Brain microvascular endothelial cell (primary cell): Measurements from ENCODE around the gene DEF6.

Experiments used
- DNase-seq: peaks from one replicate; pipeline ENCODE4 v3.0.0-alpha.2; 2020
- H3K27ac ChIP-seq: fragments of 250-450 bp; sonication (Bioruptor Pico); 2 replicates; pipeline ENCODE4 v1.5.1; 2020; ENCODE audit warnings: mild to moderate bottlenecking, moderate library complexity
- H3K27me3 ChIP-seq: fragments of 250-450 bp; sonication (Bioruptor Pico); replicated peaks from 2 replicates; pipeline ENCODE4 v1.5.1; 2020; ENCODE audit warnings: mild to moderate bottlenecking
- H3K36me3 ChIP-seq: fragments of 250-450 bp; sonication (Bioruptor Pico); replicated peaks from 2 replicates; pipeline ENCODE4 v1.5.1; 2020; ENCODE audit warnings: mild to moderate bottlenecking
- H3K4me3 ChIP-seq: 2 replicates; pipeline ENCODE4 v1.5.1; 2011; ENCODE audit warnings: low read depth, mild to moderate bottlenecking, control low read depth, low read length, moderate library complexity
- CTCF ChIP-seq: IDR thresholded peaks from 2 replicates; pipeline ENCODE4 v1.5.1; 2011; ENCODE audit warnings: low read depth, mild to moderate bottlenecking, moderate library complexity, low read length, control low read depth, inconsistent platforms; ENCODE audit errors: missing control alignments
- in situ Hi-C: cut with HindIII; loops from 2 replicates; pipeline ENCODE4 v1.10.0; 2017; ENCODE audit warnings: low sequenced_read_pairs, low pct_ligation_motif_present

The DEF6 gene

GRCh38 chr6:35297601-35298481 lies at the start of gene DEF6:
Gene DEF6, plus strand, starts transcription at chr6:35297818. Its CDS starts 39 bp downstream, at chr6:35297857.
- H3K27ac ChIP-seq = no peak within 1 kb of the TSS
- peaks cover 6% of the 10 kb centered on the region for H3K36me3 ChIP-seq
- TF ChIP-seq CTCF = peak; percentile 84
- peak; percentile 70 for DNase-seq
- in situ Hi-C loops = no loop called here
- no peaks in the 10 kb centered on the region for H3K27me3 ChIP-seq
- peak within 1 kb of the TSS; percentile 33 for H3K4me3 ChIP-seq

- H3K36me3 ChIP-seq = peaks cover 9% of the 10 kb centered on the region
- TF ChIP-seq CTCF = no peak
- peak; percentile 19 for DNase-seq
- H3K27ac ChIP-seq = no peak overlapping the region
- H3K4me3 ChIP-seq = no peak overlapping the region
- no peaks in the 10 kb centered on the region for H3K27me3 ChIP-seq
- in situ Hi-C loops = loop anchor here (25.0 kb wide), 2 partner anchors 111 to 261 kb away; partner anchors contain the start of gene TCP11
Observed at GRCh38 chr6:35248300-35248699, 49.3 kb upstream of the DEF6 start.

GRCh38 chr6:35248965-35249364 lies 48.7 kb upstream of the DEF6 start:
- Histone ChIP-seq H3K27me3 (no peaks in the 10 kb centered on the region), H3K27ac (no peak overlapping the region), H3K36me3 (peaks cover 7% of the 10 kb centered on the region), H3K4me3 (no peak overlapping the region)
- TF ChIP-seq CTCF = no peak
- in situ Hi-C loops = loop anchor here (25.0 kb wide), 2 partner anchors 112 to 262 kb away; partner anchors contain the start of gene TCP11
- DNase-seq = no peak

GRCh38 chr6:35251949-35252348 lies 45.7 kb upstream of the DEF6 start:
- no peak for TF ChIP-seq CTCF
- H3K36me3 ChIP-seq = no peaks in the 10 kb centered on the region
- in situ Hi-C loops = no loop called here
- no peaks in the 10 kb centered on the region for H3K27me3 ChIP-seq
- H3K27ac ChIP-seq = no peak overlapping the region
- no peak overlapping the region for H3K4me3 ChIP-seq
- no peak for DNase-seq

- Histone ChIP-seq H3K4me3 (no peak overlapping the region), H3K27me3 (no peaks in the 10 kb centered on the region), H3K36me3 (no peaks in the 10 kb centered on the region), H3K27ac (no peak overlapping the region)
- in situ Hi-C loops = no loop called here
- TF ChIP-seq CTCF = no peak
- DNase-seq = no peak
Observed at GRCh38 chr6:35253249-35253648, 44.4 kb upstream of the DEF6 start.
